ENCODE results near the gene MINK1.
A peak's percentile ranks its signal among the peaks of the same experiment; 100 is the strongest.

The MINK1 gene

GRCh38 chr17:4935650-4936049, 102.5 kb downstream of the MINK1 start:
- no peak for DNase-seq

GRCh38 chr17:4936436-4936835, 103.3 kb downstream of the MINK1 start:
- DNase-seq: no peak

DNA sequence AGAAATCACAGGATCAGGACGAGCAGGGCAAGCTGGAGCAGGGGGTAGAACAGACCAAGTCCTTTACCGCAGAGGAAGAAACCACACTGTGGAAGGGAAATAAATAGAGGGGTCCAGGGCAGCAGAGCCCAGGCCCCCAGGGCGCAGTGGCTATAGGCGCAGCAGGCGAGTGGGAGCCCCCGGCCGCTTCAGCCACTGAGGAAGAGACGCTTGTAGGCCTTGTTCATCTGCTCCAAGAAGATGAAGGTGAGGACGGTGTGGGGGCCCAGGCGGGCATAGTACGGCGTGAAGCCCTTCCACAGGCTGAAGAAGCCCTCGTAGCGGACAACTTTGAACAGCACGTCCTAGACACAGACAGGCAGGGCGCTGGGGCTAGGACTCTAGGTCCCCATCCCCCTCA, 104.4 kb downstream of the MINK1 start:
- no peak for DNase-seq

DNA sequence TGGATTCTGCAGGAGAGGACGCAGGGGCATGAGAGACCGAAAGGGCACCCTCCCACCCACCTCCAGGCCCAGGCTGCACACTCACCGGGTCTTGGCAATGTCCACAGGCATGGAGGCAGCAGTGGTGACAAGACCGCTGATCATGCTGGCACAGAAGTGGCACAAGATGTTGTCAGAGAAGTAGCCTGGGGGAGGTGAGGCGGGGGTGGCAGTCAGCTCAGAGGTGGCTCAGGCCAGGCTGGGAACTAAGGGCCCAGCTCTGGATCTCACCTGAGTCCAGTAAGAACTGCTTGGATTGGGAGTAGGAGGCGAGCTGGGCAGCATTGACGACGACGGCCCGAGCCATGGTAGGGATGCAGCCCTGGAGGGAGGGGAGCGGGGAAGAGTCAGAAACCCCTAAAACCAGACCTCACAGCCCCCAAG, 104.9 kb downstream of the MINK1 start:
- DNase-seq: no peak

DNA sequence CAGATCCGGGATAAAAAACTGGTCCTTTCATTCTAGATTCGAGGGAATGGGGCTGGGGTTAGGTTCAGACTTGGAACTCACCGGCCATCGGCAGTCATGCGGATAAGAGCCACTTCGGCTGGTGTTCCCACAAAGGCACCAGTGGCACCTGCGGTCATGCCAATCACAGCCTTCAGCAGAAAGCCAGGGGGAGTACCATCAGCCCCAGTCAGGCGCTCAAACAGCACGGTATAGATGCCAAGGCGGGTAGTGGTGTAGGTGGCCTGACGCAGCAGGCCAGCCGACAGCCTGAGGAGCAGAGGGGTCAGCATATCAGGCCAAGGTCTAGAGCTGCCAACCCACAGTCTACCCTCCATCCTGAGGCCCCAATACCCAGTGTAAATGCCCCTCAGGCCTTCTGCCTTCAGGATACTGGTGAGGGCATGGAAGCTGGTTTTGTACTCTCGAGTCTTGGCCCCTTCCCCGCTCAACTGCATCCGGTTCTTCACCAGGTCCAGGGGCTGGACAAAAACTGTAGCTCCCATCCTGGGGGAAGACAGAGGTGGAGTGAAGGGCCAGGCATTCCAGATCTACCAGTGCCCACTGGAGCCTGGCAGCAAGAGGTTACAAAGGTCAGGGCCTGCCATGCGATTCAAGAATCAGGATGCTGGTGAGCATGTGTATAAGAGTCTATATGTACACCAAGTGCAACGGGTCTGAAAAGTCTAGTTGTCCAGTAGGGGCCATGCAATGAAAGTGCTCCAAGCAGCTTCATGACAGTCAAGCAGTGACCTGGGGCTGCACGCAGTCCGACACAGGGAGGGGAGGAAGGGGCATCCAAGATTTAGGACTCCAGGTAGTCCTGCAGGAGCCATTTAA, 105.8 kb downstream of the MINK1 start:
- DNase-seq: no peak

DNA sequence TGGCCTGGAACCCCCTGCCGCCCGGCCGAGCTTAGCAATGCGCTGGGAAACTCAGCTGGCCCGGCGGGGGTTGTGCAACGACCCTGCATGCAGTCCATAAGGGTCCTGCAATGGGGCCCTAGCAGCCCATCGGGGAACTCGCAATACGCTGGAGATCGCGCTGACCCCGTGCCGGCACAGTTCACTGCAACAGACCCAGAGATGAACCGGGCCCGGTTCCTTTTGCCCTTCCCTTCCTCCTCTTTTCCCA, 106.3 kb downstream of the MINK1 start:
- DNase-seq: no peak

DNA sequence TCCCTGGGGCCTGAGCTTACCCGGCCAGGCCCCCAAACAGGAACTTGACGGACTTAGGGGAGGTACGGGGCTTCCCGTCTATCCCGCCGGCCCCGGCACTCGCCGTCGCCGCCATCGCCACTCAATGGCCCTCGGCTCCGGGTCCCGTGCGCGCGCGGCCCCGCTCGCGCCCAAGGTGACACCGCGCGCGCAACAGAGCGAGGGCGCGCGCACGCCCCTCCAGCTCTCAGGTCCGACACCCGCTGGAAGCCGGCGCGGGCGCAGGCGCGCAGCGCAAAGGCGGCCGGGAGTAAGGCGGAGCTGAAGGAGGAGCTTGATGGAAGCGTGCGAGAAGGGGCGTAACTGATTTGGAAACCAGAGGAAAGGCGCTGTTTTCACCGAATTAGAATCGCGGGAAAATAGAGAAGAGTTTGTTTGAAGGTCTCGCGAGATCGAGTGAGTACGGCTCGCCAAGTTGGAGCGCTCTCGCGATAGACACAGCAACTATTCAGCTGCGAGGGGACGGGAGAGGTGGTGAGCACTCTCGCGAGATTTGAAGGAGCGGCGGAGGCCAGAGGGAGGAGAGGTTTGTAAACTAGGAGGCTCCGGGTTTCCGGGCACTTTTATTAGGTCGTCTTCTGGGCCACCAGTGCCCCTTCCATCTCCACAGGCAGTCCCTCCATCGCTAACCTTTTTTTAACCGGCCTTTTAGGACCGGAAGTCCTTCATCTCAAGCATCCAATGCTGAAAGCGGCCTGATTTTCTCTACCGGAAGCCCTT, 106.8 kb downstream of the MINK1 start, which contains the start of the genes RNF167 and SLC25A11:
Gene RNF167 (plus strand): TSS at position 473 of the 759 bp plus-strand sequence. CDS start 642 bp downstream, outside the sequence.
Gene SLC25A11 (minus strand): TSS at position 251 of the 759 bp plus-strand sequence. CDS start 136 bp downstream, at position 115.
- peak; percentile 99 for DNase-seq

DNA sequence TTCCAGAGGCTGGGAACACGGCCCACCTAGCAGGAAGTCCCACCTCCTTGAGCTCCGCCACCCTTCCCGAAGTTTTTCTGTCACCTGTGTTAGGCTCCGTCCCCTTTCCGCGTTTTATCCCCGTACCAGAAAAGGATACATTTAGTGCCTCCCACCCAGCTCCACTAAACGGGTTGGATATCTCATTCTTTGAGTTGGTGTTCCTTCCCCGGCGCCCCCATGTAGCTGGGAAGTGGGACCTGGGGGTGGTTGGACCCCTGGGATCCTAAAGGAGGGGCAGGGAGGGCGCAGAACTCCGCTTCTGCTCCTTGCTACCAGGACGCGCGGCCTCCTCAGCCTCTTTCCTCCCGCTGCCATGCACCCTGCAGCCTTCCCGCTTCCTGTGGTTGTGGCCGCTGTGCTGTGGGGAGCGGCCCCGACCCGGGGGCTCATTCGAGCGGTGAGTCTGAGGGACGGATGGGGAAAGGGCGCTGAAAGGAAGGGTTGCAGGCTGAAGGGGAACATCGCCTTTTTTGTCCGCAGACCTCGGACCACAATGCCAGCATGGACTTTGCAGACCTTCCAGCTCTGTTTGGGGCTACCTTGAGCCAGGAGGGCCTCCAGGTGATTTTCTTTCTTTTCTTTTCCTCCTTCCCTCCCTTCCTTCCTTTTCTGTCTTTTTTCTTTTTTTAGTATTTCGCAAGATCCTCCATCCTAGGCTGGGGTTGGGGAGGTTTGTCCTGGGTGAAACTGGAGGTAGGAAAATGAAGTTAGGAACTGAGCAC, 107.6 kb downstream of the MINK1 start:
- peak; percentile 39 for DNase-seq

DNA sequence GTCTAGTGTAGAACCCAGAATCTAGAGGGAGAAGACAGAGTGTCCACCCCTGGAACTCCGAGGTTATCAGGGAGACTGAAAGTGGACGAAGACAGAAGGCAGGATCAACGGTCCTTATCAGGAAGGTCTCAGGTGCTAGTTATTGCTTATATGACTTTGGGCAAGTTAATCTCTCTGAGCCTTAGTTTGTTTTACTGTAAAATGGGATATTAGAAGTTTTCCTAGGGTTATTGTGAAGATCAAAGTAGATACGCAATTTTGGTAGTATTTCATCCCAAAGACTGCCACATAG, 108.1 kb downstream of the MINK1 start:
- no peak for DNase-seq

GRCh38 chr17:4942760-4943508, 109.8 kb downstream of the MINK1 start:
- DNase-seq: no peak

DNA sequence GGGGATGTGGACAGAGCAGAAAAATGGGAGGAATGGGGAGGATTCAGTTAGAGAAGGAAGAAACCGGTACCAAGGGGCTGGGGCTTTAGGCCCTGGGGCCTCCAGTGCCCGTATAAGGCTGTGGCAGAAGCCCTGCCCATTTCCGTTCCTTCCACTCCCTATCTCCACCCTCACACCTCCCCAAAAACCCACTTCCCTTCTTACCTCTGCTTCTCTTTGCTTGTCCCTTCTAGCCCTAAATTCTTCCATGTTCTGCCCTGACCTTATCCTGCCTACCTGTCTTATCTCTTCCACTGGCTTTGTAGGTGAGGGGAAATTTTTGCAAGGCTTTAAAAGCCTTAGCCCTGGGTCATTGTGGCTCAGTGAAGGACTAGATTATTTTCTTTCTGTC, 111.0 kb downstream of the MINK1 start:
- DNase-seq: peak; percentile 70

- peak; percentile 29 for DNase-seq
Measured at GRCh38 chr17:4944554-4945175, 111.5 kb downstream of the MINK1 start.

DNA sequence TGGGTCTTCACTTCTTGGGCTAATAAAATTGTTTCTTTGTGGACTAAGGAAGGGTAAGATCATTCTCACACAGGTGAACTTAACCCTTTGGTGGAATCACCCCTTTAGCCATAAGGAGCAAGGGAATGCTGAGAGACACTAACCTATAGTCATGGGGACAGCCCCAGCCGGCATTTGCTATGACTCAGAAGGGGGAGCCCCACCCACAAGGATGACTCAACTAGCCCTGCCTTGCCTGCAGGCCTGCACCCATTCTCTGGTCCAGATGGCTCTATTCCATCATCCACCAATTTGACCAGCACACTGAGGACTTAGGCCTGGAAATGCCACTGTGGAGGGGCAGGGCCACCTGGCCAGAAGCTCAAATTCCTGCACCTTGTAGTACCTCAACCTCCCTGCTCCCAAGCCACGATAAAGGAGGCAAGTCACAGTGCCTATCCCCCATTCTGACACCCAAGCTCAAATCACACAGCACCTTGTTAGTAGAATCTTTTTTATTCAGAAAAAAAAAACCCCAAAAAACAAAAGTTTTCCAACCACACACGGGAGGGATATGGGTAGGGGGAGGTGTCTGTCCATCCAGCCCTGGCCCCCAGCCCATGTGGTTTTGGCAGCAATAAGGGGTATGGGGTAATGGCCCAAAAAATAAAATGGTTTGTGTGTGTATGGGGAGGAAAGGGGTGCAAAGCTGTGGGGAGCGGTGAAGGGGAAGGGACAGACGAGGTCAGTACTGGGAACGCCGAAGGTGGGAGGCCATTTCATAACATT, 112.2 kb downstream of the MINK1 start:
- peak; percentile 78 for DNase-seq

GRCh38 chr17:4945944-4946280, 112.8 kb downstream of the MINK1 start:
- no peak for DNase-seq

DNA sequence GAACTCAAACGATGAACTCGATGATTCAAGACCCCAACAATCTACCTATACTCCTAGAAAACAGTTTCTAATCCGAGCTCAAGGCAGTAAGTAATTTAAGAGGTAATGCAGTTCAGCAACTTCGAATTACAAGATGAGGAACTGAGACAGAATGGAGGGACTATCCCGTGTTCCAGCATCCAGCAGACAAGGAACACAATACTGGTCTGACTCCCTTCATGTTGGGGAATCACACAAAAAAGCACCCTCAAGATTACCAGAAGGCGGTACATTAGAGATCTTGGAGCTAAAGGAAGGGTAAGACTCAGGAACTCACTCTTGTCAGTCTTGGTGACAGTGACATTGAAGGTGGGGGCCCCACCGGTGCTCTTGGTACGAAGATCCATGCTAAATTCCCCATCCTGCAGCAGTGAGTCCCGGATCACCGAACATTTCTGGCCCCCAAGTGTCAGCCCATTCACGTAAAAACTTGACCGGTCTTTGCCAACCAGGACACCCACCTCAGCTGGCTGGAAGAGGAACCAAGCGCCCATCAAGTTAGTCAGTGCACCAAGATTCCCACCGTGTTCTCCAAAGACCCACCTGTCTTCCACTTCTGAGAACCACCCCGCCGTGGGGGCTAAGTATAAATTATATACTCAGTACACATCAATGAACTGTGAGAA, 113.3 kb downstream of the MINK1 start:
- peak; percentile 12 for DNase-seq

GRCh38 chr17:4947010-4947410, 113.9 kb downstream of the MINK1 start:
- no peak for DNase-seq

Data from CD4-positive, alpha-beta T cell treated with Interleukin-12 subunit alpha and Interleukin-12 subunit beta, for 1 hour (primary cell).